HG03342 (cell line): ENCODE results near the gene MED25.

Experiments used
- ATAC-seq: cut with Tn5 transposase; IDR thresholded peaks from one replicate; pipeline ENCODE4 v1.9.1; 2021; ENCODE audit warnings: mild to moderate bottlenecking, moderate library complexity; ENCODE audit not compliant: unreplicated experiment

Gene MED25

GRCh38 chr19:49839713-49840112, 21.6 kb downstream of the MED25 start:
- no peak for ATAC-seq

- no peak for ATAC-seq
These were observed 22.2 kb downstream of the MED25 start for GRCh38 chr19:49840321-49840720.

GRCh38 chr19:49840736-49841249, 22.7 kb downstream of the MED25 start:
- no peak for ATAC-seq

- ATAC-seq = no peak
These were observed 25.2 kb downstream of the MED25 start for GRCh38 chr19:49843265-49843664.

- ATAC-seq = no peak
These were observed 26.3 kb downstream of the MED25 start for GRCh38 chr19:49844138-49845095.

GRCh38 chr19:49845414-49845813, 27.3 kb downstream of the MED25 start:
- no peak for ATAC-seq

GRCh38 chr19:49846408-49846807, 28.3 kb downstream of the MED25 start:
- no peak for ATAC-seq

- ATAC-seq = no peak
These were observed 29.9 kb downstream of the MED25 start for GRCh38 chr19:49847731-49848696.

GRCh38 chr19:49848938-49849337, 30.8 kb downstream of the MED25 start:
- ATAC-seq = no peak

GRCh38 chr19:49849433-49850220, 31.5 kb downstream of the MED25 start:
- ATAC-seq = no peak

GRCh38 chr19:49850221-49850486, 32.1 kb downstream of the MED25 start:
- ATAC-seq = no peak

- ATAC-seq = peak; percentile 61
These were observed 32.6 kb downstream of the MED25 start, which contains the start of gene PTOV1 for GRCh38 chr19:49850487-49851342. TSS of gene PTOV1 (plus strand) at chr19:49851159.

GRCh38 chr19:49851456-49852259, 33.6 kb downstream of the MED25 start:
- ATAC-seq = no peak

GRCh38 chr19:49852631-49853126, 34.6 kb downstream of the MED25 start:
- ATAC-seq = no peak

GRCh38 chr19:49853852-49854377, 35.8 kb downstream of the MED25 start:
- ATAC-seq = no peak

- ATAC-seq = no peak
These were observed 36.5 kb downstream of the MED25 start for GRCh38 chr19:49854378-49855263.

- no peak for ATAC-seq
These were observed 37.2 kb downstream of the MED25 start for GRCh38 chr19:49855277-49855675.
